ENCODE data around the gene MYO1D.

MYO1D gene

GRCh38 chr17:32810690-32811089 is 66.2 kb downstream of the MYO1D start:
- DNase-seq: no peak

GRCh38 chr17:32807577-32807976 is 69.3 kb downstream of the MYO1D start:
- no peak for DNase-seq

- no peak for DNase-seq
Measured at GRCh38 chr17:32806646-32807045, 70.3 kb downstream of the MYO1D start.

GRCh38 chr17:32805029-32805976 is 71.6 kb downstream of the MYO1D start:
- DNase-seq: no peak

GRCh38 chr17:32803544-32803943 is 73.4 kb downstream of the MYO1D start:
- no peak for DNase-seq

GRCh38 chr17:32802306-32802705 is 74.6 kb downstream of the MYO1D start:
- no peak for DNase-seq

GRCh38 chr17:32801641-32802040 is 75.3 kb downstream of the MYO1D start:
- DNase-seq: no peak

- DNase-seq: no peak
Measured at GRCh38 chr17:32801193-32801592, 75.7 kb downstream of the MYO1D start.

GRCh38 chr17:32798938-32799337 is 78.0 kb downstream of the MYO1D start:
- DNase-seq: no peak

GRCh38 chr17:32795339-32795979 is 81.5 kb downstream of the MYO1D start:
- no peak for DNase-seq

- no peak for DNase-seq
Measured at GRCh38 chr17:32794533-32795246, 82.2 kb downstream of the MYO1D start.

- no peak for DNase-seq
Measured at GRCh38 chr17:32793841-32794240, 83.1 kb downstream of the MYO1D start.

GRCh38 chr17:32792207-32792606 is 84.7 kb downstream of the MYO1D start:
- DNase-seq: no peak

GRCh38 chr17:32786169-32786568 is 90.8 kb downstream of the MYO1D start:
- DNase-seq: no peak

GRCh38 chr17:32784113-32784512 is 92.8 kb downstream of the MYO1D start:
- no peak for DNase-seq

GRCh38 chr17:32783602-32784001 is 93.3 kb downstream of the MYO1D start:
- DNase-seq: peak; percentile 26

GRCh38 chr17:32780721-32781120 is 96.2 kb downstream of the MYO1D start:
- no peak for DNase-seq

- DNase-seq: no peak
Measured at GRCh38 chr17:32777922-32778321, 99.0 kb downstream of the MYO1D start.

GRCh38 chr17:32777436-32777835 is 99.5 kb downstream of the MYO1D start:
- no peak for DNase-seq

GRCh38 chr17:32774695-32775084 is 102.2 kb downstream of the MYO1D start:
- no peak for DNase-seq

- no peak for DNase-seq
Measured at GRCh38 chr17:32773856-32774694, 102.8 kb downstream of the MYO1D start.

GRCh38 chr17:32772453-32773025 is 104.4 kb downstream of the MYO1D start:
- no peak for DNase-seq
